Hypothalamus (tissue), 51 donors: Measurements from ENCODE around the gene PTPRN.

Source experiments
- DNase-seq, 51 donors: peaks; one replicate each; lab custom pipeline; 2025; lab: John Stamatoyannopoulos, UW

Gene PTPRN

DNA sequence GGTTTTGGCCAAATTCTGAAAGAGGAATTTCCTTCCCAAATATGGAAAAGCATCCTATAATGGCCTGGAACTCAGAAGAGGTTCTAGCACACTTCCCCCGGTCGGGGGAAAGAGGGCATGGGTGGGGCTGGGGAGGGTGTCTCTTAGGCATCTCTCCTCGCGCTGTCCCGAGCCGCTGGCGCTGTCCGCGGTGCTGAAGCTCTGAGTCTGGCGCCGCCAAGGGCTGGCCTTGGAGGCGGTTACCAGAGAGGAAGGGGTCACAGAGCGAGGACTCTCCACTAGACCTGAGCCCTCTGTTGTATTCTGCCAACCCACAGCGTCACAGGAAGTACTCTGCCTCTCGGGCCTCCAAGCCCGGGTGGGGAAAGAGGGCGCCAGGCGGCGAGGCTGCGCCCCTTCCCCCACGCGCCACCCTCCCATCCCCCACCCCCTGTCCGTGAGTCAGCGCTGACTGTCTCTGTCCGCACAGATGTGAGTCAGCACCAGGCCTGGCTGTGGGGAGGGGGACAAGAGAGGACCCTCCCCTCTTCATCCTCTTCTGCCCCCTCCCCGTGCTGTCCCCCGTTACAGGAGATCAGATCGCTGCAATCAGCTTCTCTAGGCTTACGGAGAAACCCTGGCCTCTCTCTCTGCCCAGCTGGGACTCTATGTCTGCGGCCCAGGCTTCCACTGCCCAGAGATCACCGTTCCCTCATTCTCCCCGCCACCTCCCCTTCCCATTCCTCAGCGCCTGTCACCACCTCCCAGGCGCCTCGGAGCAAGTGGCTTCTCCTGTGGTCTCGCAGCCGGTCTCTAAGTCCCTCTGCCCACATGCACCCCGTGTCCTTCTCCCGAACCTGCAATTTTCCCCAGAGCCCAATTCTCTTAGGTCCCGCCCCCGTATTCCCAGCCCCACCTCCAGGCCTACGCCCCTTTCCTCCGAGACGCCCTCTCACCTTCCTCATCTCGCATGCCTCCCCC, 779 bp downstream of the PTPRN start:
- peak in 20 of 51 donors; percentile 8 to 73 (median 34) for DNase-seq

DNA sequence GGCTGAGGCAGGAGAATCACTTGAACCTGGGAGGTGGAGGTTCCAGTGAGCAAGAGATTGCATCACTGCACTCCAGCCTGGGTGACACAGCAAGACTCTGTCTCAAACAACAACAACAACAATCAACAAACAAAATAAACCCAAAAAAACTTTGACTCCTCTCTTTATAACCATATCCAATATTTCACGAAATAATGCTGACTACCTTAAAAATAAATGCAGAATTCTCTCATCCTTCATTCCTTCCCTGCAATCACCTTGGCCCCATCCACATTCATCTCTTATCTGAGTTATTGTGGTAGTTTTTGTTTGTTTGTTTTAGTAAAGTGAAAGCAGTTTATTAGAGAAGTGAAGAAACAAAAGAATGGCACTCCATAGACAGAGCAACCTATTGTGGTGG, 3.2 kb downstream of the PTPRN start:
- DNase-seq, result no peak

DNA sequence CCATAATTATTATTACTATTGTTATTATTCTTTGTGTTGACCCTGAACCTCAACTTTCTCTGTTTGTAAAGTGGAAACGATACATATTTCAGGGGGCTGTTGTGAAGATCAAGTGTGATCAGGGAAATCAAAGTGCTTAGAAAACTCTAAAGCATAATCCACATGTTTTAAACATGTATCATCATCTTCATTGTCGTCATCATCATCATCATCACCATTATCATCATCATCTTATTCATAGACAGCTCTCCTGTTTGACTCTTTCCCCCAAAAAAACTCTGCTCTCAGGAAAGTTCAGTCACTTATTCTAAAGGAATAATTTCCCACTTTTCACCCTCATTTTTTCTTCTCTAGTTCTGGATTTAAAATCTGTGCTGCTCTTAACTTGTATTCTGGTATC, 5.0 kb downstream of the PTPRN start:
- DNase-seq, result no peak

DNA sequence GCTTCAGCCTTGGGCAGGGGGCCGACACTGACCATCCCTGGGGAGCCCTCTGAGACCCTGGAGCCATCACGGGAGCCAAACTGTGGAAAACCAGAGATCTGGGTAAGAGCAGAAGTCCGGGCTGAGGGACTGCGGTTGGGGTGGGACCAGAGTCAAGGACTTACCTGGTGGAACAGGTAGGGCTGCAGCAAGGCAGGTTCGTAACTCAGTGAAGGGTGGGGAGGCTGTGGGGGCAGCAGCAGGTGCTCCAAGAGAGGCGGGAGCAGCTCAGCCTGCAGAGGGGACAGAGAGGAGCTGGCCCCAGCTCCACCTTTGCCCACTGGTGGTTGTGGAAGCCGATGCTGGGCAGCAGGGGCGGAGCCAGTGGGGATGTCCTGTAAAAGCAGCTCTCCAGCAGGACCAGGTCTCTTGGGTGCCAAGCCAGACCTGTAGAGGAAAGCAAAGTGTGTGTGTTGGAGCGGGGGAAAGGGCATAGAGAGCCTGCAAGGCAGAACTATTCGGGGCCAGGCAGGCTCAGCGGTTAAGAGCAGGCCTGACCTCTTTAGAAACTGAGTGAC, 6.7 kb downstream of the PTPRN start:
- no peak for DNase-seq

DNA sequence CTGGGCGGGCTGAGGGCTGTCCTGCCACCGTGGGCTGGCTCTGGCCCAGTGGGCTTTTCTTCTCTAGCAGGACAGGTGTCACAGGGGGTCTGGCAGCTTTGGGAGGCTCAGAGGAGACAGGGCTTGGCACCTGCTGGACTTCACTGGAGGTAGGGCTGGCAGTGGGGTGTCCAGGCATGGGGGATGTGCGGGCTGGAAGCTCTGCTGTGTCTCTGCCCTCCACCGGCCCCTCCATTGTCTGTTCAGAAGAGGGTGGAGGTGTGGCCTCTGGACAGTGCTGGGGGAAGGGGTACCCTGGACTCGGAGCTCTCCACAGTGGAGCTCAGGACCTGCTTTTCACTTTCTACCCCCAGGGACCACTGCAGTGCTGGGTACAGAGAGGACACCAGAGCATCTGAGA, 9.2 kb downstream of the PTPRN start:
- no peak for DNase-seq

DNA sequence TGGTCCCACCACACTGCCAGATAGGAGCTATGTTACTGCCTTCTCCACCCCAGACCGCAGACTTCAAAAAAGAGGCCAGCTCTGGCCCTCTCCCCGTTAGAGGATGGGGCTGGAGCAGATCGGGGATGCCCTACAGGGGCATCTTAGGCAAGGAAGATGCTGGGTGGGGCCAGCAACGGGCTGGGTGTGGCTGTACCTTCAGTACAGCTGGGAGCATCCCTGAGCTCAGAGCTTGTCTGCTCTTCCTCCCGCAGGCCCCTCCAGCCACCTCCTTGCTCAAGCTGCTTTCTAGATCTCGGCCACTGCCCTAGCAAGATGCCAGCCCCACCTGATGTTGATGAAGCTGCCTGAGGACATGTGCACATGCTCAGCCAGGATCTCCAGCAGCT, 9.8 kb downstream of the PTPRN start:
- no peak for DNase-seq

DNA sequence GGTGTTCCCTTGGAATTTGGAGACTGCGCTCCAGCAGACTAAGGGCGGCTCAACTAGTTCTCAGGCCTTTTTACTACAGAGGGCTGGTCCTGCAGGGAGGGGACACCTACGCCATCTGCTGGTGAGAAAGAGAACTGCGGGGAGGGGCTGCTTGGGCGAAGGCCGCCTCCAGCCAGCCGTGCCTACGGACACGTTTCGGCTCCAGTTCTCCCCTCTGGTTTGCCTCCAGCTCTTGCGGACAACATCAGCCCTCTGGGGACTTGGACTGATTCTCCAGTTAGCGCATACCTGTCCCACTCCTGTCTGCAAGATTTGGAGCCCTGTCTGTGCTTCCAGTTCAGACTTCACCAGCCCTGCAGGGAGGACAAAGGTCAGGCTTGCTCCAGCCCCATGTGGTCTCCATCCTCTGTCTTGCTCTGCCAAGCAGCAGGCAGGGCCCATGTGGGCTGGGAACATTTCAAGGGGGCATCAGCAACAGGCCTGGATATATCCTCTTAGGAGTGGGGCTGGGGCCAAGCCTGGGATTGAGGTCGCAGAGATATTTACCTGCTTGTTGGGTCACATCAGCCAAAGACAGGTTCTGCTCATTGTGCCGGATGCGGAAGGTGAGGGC, 10.3 kb downstream of the PTPRN start:
- peak in 48 of 51 donors; percentile 35 to 92 (median 77) for DNase-seq

DNA sequence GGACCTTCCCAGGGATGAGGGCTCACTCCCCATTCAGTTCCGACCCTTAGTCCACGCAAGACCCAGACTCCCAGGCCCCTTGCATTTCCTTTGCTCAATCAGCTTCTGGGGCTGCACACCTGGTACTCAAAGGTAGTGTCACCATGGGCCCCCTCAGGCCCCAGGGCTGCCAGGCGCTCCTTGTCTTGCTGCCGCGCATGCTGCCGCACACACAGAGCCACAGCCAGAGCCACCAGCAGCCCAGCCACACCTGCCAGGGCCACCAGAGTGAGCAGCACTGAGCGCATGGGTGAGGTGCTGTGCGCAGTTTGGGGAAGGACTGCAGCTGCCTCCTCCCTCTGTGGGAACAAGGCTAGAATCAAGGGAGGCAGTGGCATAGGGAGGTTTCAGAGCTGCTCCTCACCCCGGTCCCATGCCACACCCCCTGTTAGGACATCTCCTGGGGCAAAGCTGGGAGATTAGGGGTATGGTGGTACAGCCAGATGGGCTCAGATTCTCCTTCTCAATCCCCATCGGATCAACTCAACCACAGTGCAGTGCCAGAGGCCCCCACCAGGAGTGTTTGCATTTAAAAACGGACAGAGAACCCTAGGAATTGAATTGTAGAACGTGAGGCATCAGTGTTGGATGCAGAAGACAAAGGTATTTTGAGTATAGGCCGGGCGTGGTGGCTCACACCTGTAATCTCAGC, 11.3 kb downstream of the PTPRN start:
- no peak for DNase-seq

DNA sequence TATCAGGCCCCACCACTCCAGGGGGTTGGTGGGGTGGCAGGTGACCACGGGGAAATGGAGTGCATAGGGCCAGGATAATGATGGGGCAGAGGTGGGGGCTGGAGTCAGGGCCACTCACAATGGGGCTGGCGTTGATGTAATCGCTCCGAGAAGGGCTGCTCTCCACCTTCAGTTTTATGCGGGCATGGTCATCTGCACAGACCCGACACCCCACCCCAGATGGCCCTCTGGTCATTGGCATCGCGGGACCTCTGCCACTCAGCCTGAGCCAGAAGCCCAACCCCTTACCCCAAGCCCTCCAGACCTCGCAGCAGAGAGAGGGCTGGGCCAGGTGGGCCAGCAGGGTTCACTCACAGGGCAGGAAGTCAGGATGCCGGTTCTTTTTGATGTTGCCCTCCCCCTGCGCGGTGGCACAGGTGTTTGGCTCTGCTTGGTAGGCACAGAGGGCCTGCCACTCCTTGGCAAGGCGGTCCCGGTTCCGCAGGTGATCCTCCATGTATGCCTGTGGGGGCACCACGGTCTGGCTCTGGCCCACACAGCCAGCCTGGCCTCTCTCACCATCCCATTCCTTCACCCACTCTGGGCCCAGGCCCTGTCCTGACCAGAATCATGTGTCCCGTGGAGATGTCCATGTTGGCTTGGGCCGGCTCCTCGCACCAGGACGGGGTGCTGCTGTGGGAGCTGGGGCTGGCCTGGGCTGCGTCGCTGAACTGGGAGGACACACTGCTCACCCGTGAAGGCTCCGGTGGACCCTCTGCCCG, 12.4 kb downstream of the PTPRN start:
- no peak for DNase-seq

DNA sequence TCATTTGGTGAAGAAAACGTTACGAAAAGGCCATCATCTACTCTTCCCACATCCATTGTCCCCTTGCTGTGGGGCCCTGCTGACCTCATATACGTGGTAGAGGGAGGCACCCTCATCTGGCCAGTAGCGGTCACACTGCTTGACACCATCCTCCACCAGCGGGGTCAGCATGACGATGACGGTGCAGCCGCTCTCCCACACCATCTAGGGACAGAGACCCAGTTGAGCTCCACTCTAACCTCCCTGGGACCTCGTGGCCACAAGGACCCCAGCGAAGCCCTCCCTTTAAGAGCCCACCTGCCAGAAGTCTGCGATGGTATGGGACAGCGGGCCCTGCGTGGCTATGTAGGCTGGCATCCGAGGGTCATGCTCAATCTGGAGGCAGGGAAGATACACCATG, 13.1 kb downstream of the PTPRN start:
- no peak for DNase-seq

DNA sequence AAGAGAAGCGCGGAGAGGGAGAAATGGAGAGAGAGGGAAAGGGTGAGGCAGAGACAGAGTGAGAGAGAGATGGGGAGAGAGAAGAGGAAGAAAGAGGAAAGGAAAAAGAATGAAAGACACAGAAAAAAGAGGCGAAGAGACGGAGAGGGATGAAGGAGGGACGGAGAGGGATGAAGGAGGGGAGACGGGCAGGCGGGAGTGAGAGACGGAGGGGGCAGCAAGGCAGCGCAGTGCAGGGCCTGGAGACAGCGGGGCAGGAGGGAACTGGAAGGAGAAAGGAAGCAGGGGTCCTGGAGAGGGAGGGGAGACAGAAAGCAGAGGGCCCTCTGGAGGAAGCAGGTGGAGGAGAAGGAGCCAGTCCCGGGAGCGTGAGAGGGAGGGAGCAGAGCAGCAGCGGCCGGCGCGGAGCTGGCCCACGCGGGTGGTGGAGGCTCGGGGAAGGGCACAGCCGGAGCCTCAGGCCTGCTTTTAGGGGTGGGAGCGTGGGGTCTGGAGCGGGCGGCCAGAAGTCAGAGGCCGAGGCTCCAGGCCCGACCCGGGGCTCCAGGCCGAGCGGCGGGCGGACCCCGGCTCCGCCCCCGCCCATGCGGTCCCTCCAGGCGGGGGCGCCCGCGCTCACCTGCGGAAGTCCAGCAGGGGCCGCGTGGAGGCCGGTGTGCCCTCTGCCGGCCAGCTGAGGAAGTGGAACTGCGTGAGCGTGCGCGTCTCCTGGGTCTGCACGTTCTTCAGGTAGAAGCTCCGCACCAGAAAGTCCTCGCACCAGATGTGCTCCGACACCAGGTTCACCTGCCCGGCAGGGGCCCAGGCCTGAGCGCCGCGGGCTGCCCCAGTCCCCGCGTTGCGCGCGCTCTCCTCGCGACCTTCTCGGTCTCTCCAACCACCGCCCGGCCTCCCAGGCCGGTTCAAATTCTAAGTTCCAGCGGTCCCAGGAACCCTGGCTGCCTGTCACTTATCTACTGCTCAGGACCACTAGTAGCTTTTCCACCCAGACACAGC, 14.5 kb downstream of the PTPRN start:
- peak in 45 of 51 donors; percentile 14 to 87 (median 74) for DNase-seq

DNA sequence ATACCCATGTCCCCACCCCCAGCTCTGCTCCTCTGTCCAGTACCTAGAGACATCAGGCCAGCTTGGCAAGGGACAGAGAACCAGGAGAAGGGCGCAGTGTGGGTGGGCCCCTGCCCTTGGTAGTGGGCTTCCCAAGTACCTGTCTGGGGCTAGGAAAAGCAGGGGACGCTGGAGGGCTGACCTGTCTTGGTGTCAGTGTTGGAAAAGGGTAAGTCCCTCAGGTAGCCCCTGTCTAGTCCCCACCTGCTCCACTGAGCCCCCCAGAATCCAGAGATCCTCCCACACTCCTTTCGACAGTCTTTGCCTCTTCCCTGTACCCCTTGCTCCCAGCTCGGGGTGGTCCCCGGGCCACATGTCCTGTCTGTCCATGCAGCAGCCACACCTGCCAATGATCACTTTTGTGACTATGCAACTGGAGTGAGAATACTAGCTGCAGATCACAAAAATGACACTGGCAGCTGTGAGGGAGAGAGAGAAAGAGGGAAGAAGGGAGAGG, 15.4 kb downstream of the PTPRN start:
- DNase-seq, result no peak

DNA sequence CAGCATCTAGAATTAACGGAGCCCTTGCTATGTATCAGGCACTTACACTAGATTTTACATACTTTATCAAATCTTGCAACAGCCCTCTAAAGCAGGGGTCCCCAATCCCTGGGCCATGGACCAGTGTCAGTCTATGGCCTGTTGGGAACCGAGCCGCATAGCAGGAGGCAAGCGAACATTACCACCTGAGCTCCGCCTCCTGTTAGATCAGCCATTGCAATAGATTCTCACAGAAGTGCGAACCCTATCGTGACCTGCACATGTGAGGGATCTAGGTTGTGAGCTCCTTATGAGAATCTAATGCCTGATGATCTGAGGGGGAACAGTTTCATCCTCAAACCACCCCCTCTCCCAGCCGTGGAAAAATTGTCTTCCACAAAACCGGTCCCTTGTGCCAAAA, 16.6 kb downstream of the PTPRN start:
- DNase-seq, result no peak

DNA sequence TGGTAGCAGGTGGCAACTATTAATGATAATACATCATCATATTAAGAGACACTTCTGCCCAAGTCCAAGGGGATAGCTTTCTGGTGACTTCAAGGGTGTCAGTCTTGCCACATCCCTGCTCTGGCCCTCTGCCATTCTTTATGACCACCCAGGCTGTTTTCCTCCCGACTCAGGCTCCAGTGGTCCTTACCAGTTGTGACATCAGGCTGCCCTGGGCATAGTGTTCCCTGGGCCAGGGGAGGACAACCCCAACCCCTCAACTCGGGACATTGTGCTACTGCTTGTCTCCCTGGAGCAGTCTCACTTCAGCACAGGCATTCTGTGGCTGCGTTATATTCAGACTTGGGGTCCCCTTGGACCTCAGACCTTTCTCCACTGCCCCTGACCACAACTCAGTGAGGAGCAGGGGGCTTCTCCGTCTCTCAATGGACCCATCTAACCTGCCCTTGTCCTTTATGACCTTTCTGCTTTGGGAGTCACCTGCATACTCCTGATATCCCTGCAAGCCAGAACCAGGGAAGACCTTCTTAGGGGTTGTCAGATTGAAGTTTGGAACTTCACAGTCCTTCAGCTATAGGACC, 17.2 kb downstream of the PTPRN start:
- DNase-seq, result no peak

DNA sequence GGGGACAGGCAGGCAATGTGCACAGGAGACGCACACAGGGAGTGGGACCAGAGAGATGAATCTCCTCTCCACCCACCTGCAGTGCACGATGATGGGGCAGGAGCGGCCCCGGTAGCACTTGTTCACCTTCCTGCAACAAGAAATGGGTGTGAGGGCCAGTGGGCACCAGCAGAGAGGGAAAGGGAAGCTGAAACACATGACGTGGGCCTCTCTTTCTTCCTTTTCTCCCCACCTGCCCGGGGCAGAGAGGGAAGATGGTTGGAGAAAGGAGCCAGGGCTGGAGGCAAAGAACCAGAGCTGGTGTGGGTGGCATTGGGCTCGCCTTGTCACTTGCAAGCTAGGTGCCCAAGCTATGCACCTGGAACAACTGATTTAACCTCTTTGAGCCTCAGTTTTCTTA, 17.8 kb downstream of the PTPRN start:
- no peak for DNase-seq

DNA sequence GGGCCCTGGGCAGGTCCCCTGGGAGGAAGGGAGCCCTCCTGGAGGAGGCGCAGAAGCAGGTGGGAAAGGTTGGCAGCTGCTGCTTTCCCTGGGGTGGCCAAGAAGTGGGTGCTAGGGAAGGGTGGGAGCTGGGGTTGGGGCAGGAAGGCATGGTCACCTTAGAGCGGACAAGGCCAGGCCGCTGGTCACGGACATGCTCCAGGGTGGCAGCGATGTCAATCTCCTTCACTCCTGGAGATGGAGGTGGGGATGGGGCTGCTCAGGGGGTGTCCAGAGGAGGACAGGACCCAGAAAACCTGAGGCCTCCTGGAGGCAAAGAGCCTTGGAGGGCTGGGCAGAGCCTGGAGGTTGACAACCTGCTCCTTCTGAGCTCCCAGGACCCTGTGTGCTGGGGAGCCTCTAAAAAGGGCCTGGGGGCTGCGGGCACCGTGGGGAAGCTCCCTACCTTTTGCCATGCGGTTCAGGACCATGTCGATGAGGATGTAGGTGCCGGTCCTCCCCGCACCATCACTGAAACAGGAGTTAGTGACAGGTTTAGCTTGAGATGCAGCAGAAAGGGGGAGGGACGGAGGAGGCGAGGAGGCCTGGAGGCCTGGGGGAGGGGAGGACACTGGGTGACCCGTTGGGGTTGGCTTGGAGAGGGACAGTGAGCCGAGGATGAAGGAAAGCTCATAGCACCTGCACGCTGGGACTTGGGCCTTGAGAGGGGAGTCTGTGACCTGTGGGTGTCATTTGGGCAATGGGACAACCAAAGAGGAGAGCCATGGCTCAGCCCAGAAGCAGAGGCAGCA, 18.6 kb downstream of the PTPRN start:
- no peak for DNase-seq

DNA sequence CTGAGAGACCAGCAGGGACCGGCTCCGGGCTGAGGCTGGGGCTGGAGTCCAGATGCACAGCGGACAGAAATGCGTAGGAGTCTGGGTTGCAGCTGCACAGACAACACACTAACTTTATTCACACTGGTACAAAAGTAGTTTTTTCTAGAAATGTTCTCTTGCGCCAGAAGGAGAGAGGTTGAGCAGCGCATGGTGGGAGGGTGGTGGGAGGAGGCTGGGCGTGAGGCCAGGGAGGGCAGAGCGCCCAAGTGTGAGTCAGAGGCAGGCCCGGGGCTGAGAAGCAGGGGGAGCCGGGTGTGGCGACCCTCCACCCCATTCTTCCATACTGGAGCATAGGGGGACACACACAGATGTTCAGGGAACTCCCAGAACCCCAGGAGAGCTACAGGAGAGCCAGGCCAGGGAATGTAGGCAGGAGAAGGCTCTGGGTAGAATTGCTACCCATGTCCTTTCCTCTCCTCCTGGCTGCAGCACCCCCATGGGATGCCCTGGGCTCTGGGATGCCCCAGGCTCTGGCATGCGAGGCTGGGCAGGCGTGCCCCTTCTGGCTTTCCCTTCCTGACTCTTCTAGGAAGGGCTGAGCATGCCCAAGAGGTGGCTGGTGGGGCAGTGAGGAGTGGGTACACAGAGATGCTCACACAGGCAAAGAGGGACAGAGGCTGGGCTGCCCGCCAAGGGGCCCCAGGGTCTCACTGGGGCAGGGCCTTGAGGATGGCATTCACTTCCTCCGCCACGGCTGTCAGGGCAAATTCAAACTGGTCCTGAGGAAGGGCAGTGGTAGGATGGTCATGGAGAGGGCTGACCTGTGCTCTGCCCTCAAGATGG, 19.5 kb downstream of the PTPRN start:
- peak in 49 of 51 donors; percentile 25 to 94 (median 79) for DNase-seq
